IMR-90 (cell line): ENCODE results near the gene SVIP.

Experiments used
- CHD1 ChIP-seq: IDR thresholded peaks from 2 replicates; pipeline ENCODE4 v1.6.1; 2012; ENCODE audit warnings: low read depth, low read length, improper control_type of control experiment
- POLR2A ChIP-seq: IDR thresholded peaks from 2 replicates; pipeline ENCODE4 v1.6.1; 2012; ENCODE audit warnings: mild to moderate bottlenecking, low read depth, low read length

- TF ChIP-seq POLR2A (no peak), CHD1 (no peak)
Measured at GRCh38 chr11:22795914-22796313, 33.7 kb downstream of the SVIP start.
